HG03025 (cell line): ENCODE measurements around the gene NUP210L.

Source experiments
- ATAC-seq: cut with Tn5 transposase; IDR thresholded peaks from one replicate; pipeline ENCODE4 v1.9.1; 2021; ENCODE audit warnings: mild to moderate bottlenecking, moderate library complexity; ENCODE audit not compliant: unreplicated experiment, low FRiP score

NUP210L gene

GRCh38 chr1:154154534-154155191 is at the start of gene NUP210L:
Gene NUP210L (minus strand): TSS chr1:154155073.
- no peak for ATAC-seq

- ATAC-seq = no peak
Observed at GRCh38 chr1:154199563-154199879, 44.6 kb upstream of the NUP210L start.

GRCh38 chr1:154198756-154199562 is 44.1 kb upstream of the NUP210L start:
- no peak for ATAC-seq

GRCh38 chr1:154193821-154194220 is 38.9 kb upstream of the NUP210L start:
- no peak for ATAC-seq

GRCh38 chr1:154192476-154192875 is 37.6 kb upstream of the NUP210L start:
- no peak for ATAC-seq

GRCh38 chr1:154191990-154192461 is 37.2 kb upstream of the NUP210L start, which contains the start of gene TPM3:
Gene TPM3 (minus strand): TSS chr1:154192100. CDS start chr1:154192018, 82 bp downstream.
- no peak for ATAC-seq

- ATAC-seq = no peak
Observed at GRCh38 chr1:154190550-154190949, 35.7 kb upstream of the NUP210L start.

GRCh38 chr1:154186852-154187501 is 32.1 kb upstream of the NUP210L start:
- ATAC-seq = no peak

GRCh38 chr1:154186177-154186576 is 31.3 kb upstream of the NUP210L start:
- no peak for ATAC-seq

- peak; percentile 73 for ATAC-seq
Observed at GRCh38 chr1:154183046-154183915, 28.4 kb upstream of the NUP210L start.

- peak; percentile 52 for ATAC-seq
Observed at GRCh38 chr1:154182344-154183045, 27.6 kb upstream of the NUP210L start.

GRCh38 chr1:154181944-154182343 is 27.1 kb upstream of the NUP210L start:
- ATAC-seq = no peak

GRCh38 chr1:154179946-154180687 is 25.2 kb upstream of the NUP210L start:
- ATAC-seq = no peak

- ATAC-seq = no peak
Observed at GRCh38 chr1:154178911-154179811, 24.3 kb upstream of the NUP210L start.

- ATAC-seq = no peak
Observed at GRCh38 chr1:154178013-154178412, 23.1 kb upstream of the NUP210L start.

GRCh38 chr1:154176337-154176736 is 21.5 kb upstream of the NUP210L start:
- no peak for ATAC-seq

GRCh38 chr1:154174654-154175053 is 19.8 kb upstream of the NUP210L start:
- ATAC-seq = no peak

- ATAC-seq = no peak
Observed at GRCh38 chr1:154171880-154172279, 17.0 kb upstream of the NUP210L start.
